ENCODE data around the gene SLC29A3. TPM values are rescaled to one million over a fixed set of nuclear protein-coding genes. Genes with fewer than 3 reads are reported as not detected.

SLC29A3 gene
- 23.8 to 29.2 TPM (median 25.1 TPM) in 5 replicates for total RNA-seq (2022; extraction: Qiagen RNA extraction)

DNA sequence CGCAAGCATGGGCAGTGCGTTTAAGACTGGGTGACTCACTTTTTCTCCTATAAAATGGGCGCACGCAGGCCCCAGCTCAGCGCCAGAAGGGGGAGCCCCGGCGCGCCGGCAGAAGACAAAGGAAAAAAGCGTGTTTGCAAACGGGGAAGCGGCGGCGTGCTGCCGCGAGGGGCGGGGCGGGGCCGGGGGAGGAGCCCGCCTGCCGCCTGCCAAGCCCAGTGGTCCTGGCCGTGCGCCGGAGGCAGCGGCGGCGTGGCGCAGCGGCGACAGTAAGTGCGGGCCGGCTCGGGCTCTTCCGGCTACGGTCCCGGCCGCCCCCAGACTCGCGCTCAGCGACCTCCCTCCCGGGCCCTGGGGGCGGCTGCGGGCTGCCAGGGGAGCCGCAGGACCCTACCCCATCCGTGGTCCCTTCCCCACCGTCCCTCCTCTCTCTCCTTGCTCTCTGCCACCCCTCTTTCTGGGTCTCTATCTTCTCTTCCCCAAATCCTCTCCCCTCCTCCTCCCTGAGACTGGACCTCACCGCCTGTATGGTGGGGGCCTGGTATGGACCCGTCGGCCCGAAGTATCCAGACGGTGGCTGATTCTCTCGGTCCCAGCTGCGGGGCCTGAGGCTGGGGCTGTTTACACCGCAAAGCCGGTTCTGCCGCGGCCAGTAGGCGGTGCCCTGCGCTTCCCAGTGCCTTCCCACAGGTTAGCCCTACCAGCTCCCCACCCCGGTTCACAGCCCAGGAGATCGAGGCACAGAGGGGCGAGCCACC lies at the start of gene SLC29A3:
SLC29A3 (plus strand) TSS at position 218 of the 758 bp plus-strand sequence; CDS start at position 269, 51 bp downstream.

DNA sequence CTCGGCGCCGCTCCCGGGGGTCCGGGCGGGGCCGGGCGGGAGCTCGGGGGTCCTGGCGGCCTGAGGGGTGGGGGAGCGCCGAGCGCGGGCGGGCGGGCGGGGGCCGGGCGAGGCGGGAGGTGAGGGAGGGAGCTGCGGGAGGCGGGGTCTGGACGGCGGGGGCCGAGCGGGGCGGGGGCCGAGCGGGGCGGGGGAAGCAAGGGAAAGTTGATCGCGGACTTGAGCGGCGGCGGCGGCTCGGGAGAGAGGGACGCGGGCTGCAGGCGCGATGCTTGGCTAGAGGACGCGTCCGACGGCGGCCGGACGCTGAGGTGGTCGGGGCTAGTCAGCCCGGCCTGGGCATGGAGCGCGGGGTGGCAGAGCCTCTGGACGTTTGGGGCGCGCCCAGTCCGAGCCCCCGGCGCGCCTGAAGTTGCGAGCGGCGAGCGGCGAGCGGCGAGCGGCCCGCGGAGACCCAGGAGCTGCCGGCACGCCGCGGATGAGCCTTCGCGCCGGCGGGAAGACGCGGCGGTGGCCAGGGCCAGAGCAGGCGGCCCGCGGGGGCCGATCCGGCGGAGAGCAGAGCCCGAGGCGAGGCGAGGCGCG lies 77.7 kb downstream of the SLC29A3 start, which contains the start of gene CDH23:
CDH23 (plus strand) TSS at position 210 of the 585 bp plus-strand sequence. CDS start 42,912 bp downstream, outside the sequence.

Other genes with a start within 250 kb of the SLC29A3 start
- gene UNC5B, start 106.7 kb upstream of the SLC29A3 start, total RNA-seq (2022; extraction: Qiagen RNA extraction): 2.5 to 3.3 TPM (median 3.1 TPM) in 5 replicates
- gene CDH23, start 77.7 kb downstream of the SLC29A3 start, total RNA-seq (2022; extraction: Qiagen RNA extraction): 1.9 to 3.1 TPM (median 2.2 TPM) in 5 replicates